Lower leg skin (tissue), 3 donors: ENCODE data around the gene ATP6V0E1.
"Not testable (repeated sequence)": the region's sequence is repeated elsewhere in the genome, so short reads cannot be mapped to it uniquely, and the experiment has no call there.

Experiments used
- POLR2A ChIP-seq, 2 donors: fragments of 450-650 bp; IDR thresholded peaks; one replicate each; pipeline ENCODE4 v1.6.1; 2016 to 2017; ENCODE audit warnings: antibody characterized with exemption in 2 of 2, mild to moderate bottlenecking in 1 of 2, moderate library complexity in 1 of 2
- TF ChIP-seq, protein P1 (sequence below), 3 donors: fragments of 450-650 bp; IDR thresholded peaks; one replicate each; pipeline ENCODE4 v1.5.1; 2016; ENCODE audit warnings: antibody characterized with exemption in 3 of 3, mild to moderate bottlenecking in 3 of 3, moderate library complexity in 2 of 3

DNA sequence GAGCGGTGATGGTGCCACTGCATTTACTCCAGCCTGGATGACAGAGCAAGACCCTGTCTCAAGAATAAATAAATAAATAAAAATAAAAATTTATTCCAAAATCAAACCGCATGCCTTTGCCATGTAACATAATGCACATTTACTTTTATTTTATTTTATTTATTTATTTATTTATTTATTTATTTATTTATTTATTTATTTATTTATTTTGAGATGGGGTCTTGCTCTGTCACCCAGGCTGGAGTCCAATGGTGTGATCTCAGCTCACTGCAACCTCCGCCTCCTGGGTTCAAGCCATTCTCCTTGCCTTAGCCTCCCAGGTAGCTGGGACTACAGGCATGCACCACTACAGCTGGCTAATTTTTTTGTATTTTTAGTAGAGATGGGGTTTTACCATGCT lies 48.5 kb downstream of the ATP6V0E1 start:
- TF ChIP-seq, protein P1, sequence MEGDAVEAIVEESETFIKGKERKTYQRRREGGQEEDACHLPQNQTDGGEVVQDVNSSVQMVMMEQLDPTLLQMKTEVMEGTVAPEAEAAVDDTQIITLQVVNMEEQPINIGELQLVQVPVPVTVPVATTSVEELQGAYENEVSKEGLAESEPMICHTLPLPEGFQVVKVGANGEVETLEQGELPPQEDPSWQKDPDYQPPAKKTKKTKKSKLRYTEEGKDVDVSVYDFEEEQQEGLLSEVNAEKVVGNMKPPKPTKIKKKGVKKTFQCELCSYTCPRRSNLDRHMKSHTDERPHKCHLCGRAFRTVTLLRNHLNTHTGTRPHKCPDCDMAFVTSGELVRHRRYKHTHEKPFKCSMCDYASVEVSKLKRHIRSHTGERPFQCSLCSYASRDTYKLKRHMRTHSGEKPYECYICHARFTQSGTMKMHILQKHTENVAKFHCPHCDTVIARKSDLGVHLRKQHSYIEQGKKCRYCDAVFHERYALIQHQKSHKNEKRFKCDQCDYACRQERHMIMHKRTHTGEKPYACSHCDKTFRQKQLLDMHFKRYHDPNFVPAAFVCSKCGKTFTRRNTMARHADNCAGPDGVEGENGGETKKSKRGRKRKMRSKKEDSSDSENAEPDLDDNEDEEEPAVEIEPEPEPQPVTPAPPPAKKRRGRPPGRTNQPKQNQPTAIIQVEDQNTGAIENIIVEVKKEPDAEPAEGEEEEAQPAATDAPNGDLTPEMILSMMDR (IDR thresholded peaks at IDR 0.05), result not testable (repeated sequence)
- TF ChIP-seq POLR2A (IDR thresholded peaks at IDR 0.05), result not testable (repeated sequence)
